GM18519 (cell line): ENCODE results near the gene GPR3.
A peak's percentile ranks its signal among the peaks of the same experiment; 100 is the strongest.

Experiments used
- ATAC-seq: cut with Tn5 transposase; IDR thresholded peaks from one replicate; pipeline ENCODE4 v1.9.1; 2021; ENCODE audit warnings: mild to moderate bottlenecking, moderate library complexity; ENCODE audit not compliant: unreplicated experiment, low FRiP score

Gene GPR3, protein sequence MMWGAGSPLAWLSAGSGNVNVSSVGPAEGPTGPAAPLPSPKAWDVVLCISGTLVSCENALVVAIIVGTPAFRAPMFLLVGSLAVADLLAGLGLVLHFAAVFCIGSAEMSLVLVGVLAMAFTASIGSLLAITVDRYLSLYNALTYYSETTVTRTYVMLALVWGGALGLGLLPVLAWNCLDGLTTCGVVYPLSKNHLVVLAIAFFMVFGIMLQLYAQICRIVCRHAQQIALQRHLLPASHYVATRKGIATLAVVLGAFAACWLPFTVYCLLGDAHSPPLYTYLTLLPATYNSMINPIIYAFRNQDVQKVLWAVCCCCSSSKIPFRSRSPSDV

DNA sequence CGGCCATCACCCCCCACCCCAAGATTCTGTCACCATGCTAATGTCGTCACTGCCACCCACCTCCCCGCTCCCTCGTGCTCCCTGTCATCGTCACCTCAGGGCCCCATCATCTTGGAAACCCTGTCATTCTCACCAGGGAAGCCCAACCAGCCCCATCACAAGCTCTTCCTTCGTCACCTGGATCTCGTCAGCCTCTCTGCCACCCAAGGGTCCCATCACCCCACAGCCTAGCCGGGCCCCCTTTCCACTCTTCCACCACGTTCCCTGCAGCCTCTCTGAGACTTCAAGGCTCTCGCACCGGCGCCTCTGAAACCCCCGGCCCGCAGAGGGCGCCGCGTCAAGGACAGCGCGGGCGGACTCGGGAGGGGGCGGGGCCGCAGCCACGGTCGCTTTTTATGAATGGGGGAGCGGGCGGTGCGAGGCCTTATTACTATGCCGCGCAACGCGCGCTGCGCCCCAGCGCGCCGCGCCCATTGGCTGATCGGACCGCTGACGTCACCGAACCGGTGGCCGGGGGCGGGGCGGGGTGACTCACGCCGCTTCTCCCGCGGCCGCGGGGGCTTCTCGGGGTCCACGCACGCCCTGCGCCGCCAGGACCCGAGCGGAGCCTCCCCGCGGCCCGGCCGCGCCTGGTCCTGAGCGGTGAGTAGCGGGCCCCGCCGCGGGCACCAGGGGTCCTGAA is at the start of gene GPR3:
Gene GPR3 (plus strand): TSS at position 527 of the 682 bp plus-strand sequence. CDS start 1,177 bp downstream, outside the sequence.
- ATAC-seq, result peak; percentile 62

DNA sequence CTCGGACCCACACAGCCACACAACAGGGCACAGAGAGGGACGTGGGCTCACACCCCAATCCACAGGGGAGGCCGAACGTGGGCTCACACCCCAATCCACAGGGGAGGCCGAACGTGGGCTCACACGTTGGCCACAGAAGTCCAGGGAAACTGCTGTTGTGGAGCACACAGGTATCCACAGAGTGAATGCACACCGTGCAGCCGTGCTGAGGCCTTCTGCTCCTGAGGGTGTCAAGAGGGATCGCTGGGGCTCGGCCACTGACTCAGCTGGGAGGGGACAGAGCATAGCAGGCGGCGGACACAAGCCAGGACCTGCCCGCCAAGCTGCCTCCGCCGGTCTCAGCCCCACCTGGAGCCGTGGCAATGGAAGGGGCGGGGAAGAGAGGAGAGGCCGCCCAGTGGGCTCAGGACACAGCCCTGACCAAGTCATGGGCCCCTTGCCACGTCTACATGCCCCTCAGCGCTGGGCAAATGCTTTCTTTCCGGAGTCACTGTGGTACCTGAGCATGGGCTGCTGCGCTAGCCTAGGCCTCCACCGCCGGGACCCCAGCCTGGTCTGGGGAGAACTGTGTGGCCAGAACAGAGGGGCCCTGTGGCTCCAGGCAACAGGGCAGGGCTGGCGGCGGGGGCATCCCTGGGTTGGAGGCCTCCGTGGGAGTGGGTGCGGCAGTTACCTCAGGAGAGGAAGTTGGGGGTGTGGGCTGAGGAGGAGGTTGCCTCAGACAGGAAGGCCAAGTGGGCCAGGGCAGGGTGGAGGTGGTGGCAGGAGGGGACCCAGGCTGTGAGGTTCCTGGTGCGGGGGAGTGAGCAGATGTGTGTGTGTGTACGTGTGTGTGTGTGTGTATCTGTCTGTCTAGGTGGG is 49.4 kb upstream of the GPR3 start:
- no peak for ATAC-seq

DNA sequence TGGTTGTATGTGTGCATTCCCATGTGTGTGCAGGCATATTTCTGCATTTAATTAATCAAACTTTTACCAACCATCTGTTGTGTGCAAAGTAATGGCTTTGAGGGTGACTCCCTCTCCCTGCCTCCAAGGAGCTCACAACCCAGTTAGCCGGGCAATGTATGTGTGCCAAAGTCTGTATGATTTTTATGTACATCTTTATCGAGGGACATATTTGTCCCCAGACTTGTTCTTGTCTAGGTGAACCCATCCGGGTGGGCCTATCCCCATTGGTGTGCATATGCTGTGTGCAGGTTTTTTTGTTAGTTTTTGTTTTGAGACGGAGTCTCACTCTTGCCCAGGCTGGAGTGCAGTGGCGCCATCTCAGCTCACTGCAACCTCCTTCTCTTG is 48.8 kb upstream of the GPR3 start:
- ATAC-seq, result no peak

DNA sequence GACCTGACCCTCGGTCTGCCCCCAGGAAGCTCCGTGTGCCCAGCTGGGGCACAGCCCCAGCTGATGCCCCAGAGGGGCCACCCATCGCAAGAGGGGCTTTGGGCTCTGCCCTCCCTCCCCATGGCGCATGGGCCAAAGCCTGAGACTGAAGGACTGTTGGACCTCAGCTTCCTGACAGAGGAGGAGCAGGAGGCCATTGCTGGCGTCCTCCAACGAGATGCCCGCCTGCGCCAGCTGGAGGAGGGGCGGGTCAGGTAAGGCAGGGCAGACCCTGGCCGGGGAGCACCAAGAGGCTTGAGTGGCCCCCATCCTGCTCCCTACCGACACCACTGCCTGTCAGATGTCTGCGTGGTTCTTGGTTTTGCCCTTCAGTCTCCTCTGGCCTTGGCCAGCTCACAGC is 47.1 kb upstream of the GPR3 start:
- ATAC-seq, result no peak

DNA sequence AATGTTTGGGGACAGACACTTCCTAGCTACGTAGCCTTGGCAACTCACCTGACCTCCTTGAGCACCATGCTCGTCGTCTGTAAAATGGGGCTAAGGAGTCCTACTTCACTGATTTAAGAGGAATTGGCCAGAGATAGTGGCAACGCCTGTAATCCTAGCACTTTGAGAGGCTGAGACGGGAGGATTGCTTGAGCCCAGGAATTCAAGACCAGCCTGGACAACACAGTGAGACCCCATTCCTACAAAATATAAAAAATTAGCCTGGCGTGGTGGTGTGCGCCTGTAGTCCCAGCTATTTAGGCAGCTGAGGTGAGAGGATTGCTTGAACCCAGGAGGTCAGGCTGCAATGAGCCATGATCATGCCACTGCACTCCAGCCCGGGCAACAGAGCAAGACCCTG is 46.1 kb upstream of the GPR3 start:
- ATAC-seq, result no peak

DNA sequence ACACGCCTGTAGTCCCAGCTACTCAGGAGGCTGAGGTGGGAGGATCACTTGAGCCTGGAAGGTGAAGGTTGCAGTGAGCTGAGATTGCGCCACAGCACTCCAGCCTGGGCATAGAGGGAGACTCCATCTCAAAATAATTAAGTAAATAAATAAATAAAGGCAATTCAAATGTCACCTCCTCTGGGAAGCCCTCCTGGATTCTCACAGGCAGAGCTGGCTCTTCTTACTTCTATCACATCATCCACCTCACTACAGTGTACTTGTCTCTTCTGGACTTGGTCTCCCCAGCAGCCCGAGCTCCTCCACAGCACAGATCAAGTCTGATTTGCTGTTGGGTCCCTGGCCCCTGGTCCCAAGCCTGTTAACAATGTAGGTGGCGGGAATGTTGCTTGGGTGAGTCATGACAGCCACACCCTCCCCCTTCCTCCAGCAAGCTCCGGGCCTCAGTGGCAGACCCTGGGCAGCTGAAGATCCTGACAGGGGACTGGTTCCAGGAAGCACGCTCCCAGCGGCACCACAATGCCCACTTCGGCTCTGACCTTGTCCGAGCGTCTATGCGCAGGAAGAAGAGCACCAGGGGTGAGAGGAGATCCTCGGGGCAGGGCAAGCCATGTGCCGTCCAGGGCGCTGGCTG is 45.3 kb upstream of the GPR3 start:
- ATAC-seq, result no peak

DNA sequence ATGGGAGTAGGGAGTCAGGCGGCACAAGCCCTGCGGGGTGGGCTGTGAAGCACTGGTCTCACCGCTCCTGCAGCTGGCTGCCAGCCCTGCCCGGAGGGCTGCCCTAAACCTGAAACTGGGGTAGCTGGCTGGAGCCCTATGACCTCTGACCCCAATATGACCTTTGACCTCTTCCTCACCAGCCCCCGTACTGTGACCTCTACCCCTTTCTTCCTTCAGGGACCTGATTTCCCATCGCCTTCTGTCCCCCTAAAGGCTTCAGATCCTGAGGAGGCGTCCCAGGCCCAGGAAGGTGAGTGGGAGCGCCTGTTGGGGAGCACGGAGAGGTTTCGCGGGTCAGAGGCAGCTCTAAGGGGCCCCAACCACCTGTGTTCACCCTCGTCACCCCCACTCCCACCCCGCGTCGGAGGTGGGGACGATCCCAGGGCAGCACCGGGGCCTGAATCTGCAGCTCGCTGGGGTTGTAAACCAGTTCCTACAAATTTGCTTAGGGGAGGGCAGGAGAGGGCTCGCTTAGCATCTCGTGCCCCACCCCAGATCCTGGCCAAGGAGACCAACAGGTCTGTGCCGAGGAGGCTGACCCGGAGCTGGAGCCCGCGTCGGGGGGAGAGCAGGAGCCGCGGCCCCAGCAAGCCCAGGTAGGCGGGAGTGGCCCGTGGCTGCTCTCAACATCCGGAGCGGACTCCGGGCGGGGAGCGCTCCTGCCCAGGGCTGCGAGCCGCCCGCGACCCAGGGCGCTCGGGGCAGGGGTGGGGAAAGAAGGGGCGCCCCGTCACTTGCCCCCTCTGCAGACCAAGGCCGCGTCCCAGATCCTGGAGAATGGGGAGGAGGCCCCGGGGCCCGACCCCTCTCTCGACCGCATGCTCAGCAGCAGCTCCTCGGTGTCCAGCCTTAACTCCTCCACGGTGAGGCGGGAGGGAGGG is 43.3 kb upstream of the GPR3 start:
- no peak for ATAC-seq

DNA sequence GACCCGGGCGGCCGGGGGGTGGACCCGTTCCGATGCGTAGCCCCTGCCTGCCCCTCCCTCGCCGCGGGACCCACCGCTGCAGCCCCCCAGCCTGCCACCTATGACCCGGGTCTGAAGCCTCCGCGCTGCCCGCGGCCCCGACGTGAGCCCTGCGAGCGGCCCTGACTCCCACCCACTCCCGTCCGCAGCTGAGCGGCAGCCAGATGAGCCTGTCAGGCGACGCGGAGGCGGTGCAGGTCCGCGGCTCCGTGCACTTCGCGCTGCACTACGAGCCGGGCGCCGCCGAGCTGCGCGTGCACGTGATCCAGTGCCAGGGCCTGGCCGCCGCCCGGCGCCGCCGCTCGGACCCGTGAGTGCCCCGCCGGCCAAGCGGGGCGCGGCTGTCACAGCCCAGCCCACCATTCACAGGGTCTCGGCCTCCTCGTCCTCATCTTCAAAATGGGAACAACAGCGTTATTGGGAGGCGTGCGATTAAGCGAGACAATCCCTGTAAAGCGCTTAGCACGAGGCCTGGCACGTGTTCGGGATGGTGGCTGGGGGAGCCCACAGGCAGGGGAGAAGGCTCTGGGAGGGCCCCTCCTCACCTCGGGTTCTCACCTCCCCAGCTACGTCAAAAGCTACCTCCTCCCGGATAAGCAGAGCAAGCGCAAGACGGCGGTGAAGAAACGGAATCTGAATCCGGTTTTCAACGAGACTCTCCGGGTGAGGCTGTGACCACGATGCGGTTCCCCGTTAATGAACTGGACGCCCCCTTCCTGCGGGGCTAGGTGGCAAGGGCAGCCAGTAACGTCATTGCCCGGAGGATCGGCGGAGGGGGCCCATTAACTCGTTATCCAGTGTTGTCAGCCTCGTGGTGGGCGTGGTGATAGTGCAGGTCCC is 42.4 kb upstream of the GPR3 start:
- ATAC-seq, result no peak

DNA sequence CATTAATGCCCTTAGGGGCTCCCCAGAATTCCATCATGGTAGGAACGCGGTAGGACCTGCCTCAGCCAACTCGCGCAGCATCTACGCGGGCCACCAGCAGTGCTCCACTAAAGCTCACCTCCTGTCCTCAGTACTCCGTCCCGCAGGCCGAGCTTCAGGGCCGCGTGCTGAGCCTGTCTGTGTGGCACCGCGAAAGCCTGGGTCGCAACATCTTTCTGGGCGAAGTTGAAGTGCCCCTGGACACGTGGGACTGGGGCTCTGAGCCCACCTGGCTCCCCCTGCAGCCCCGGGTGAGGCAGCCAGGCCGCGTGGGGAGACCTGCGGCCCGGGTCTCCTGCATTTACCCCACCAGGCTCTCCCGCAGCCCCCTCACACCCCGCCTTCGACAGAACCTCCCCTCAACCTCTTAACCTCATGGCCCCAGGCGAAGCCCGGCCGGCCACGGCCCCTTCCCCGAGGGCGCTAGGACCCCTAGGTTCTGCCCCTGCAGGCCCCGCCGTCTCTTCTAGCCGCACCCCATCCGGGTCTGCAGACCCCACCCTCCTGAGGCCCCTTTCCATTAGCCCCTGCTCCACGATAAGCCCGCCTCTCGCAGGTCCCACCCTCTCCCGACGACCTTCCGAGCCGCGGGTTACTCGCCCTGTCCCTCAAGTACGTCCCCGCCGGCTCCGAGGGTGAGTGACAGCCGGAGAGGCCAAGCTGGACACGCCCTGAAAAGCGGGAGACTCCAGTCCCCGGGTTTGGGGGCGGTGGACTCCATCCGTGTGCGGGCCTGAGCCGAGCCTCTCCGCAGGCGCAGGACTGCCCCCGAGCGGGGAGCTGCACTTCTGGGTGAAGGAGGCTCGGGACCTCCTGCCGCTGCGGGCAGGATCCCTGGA is 41.5 kb upstream of the GPR3 start:
- ATAC-seq, result no peak

DNA sequence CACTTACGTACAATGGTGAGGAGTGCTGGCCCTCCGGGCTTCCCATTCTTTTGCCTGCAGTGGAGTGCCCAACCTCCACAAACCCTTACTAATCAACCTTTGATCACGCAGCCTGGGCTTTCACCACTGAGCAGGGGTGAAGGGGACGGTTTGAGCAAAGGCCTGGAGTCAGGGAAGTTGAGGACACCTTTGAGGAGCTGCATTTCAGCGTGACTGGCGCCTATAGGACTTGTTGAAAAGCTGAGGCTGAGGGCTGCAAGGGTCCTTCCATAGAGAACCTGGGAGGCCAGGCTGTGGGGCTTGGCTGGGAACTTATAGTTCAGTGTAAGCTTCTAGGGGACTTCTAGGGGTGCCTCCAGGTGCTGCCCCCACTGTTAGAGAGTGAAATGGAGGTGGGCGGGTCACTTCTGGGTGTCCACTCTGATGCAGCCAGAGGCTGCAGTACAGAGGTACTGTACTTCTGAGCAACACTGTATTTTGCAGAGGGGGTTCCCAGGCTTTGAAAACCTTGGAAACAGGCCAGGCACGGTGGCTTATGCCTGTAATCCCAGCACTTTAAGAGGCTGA is 40.8 kb upstream of the GPR3 start:
- no peak for ATAC-seq

DNA sequence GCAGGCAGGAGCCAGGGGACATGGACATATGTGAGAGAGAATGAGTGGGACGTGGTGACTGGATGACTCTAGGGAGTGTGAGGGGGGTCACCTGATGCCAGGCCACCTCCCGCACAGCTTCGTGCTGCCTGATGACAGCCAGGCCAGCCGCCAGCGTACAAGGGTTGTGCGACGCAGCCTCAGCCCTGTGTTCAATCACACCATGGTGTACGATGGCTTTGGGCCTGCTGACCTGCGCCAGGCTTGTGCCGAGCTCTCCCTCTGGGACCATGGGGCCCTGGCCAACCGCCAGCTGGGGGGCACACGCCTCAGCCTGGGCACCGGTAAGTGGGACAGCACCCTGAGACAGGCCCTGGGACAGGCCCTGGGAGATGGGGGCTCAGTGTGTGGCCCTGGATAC is 39.3 kb upstream of the GPR3 start:
- no peak for ATAC-seq

DNA sequence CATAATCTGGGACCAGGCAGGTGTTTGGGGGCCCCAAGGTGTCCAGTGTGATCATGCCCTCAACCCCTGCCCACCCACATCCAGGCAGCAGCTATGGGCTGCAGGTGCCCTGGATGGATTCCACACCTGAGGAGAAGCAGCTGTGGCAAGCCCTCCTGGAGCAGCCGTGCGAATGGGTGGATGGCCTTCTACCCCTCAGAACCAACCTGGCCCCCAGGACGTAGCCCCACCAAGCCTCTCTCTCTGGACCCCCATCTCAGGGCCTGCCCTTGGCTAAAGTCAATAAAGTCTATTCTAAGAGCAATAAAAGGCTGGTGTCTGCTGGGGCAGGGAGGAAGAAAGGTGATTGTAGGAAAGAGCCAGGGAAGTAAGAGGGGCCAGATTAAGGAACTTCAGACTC is 38.8 kb upstream of the GPR3 start:
- no peak for ATAC-seq

DNA sequence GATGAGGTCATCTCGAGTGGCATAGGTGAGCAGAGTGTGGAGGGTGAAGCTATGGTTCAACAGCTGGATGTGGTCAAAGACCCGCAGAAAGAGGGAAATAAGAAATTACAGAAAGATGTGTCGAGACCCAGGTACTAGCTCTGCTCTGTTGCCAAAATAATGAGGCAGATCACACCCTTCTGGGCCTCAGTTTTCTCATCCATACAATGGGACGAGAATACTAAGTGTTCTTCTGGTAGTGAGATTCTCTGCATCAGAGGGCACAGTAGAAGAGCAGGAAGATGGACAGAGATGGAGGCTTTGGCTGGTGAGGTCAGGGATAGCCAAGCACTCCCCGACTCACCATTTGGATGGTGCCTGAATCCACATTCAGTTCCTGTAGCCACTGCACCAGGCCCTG is 36.7 kb upstream of the GPR3 start:
- ATAC-seq, result no peak

DNA sequence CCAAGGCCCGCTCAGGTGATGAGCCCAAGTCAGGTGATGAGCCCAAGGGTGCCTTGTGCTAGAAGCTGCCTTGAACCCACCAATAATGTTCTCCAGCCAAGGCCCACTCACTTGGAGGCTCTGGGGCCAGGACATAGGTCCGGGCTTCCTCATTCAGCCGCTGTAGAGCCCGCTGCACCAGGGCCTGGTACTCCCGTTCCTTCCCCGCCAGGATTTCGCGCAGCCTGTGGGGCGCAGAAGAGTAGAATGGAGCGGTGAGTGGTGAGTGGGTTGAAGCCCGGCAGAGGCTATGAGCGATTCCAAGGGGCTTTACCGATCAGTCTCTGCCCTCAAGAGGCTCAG is 36.2 kb upstream of the GPR3 start:
- no peak for ATAC-seq

DNA sequence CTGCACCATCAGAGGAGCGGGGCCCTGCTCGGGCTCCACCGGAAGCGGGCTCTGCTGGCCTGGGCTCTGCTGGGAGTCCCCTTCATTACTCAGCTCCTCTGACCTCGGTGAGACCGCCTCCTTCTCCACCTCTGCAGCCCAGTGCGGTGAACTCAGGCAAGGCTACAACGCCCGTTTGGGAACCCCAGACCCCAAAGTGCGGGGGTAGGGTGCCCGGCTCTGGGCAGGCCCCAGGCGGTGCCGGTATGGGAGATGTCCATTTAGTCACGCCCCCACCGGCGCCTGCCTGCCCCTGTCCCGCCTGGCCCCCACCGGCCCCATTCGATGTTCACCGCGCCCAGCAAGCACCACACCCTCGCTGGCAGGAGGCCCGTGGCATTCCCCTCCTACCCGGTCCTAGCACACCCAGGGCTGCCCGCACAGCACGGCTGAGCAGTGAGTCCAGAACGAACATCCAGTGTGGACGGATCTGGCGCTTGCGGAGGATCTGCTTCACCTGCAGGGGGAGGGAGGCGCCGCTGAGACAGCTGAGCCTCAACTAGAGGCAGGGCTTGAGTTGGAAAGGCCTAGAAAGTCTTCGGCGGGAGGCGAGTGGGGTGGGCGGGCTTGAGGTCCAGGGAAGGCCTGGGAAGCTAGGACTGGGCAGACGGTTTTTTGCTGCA is 35.7 kb upstream of the GPR3 start:
- no peak for ATAC-seq

DNA sequence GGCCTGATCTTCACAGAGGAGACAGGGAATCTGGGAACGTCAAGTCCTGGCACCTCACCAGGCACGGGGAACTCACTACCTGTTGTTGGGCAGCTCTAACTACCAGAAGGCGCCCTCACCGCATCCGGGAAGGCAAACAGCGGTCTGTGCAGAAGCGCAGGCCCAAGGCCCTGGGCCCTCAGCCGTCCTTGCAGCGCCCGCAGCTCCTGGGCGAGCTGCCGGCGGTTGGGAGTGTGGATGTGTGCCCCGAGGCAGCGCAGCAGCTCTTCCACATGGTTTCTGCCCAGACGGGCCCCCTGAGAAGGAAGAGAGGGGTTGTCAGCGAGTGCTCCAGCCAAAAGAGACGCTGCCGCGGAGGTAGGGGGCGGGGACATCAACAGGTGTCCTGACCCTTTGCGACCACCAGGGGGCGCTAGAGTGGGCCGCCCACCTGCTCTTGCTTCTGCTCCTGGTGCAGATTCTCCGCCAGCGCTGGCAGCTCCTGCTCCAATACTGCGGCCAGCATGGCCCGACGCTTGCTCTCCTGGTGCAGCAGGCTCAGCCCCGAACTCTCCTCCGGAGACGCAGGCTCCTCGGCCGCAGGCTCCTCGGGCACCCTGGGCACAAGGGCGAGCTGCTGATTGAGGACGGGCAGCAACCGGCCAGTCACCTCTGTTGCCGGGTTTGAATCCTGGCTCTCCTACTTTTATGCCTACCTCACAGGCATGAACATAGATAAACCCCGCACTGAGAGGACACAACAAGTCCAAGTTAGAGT is 35.0 kb upstream of the GPR3 start:
- no peak for ATAC-seq
